Neutrophil (primary cell): Measurements from ENCODE around the gene SORCS2.

Source experiments
- H3K27ac ChIP-seq: fragments of 200-600 bp; sonication (generic); 2 replicates; pipeline ENCODE4 v1.5.1; 2016; ENCODE audit warnings: mild to moderate bottlenecking, moderate library complexity
- H3K27me3 ChIP-seq: fragments of 200-600 bp; sonication (generic); 2 replicates; pipeline ENCODE4 v1.6.0; 2016; ENCODE audit warnings: mild to moderate bottlenecking
- H3K36me3 ChIP-seq: fragments of 200-600 bp; sonication (generic); 2 replicates; pipeline ENCODE4 v1.5.1; 2017
- H3K4me1 ChIP-seq, 2 experiments: fragments of 200-600 bp in 1 of 2; sonication (generic) in 1 of 2; 1 replicate in 1 of 2; 2 replicates in 1 of 2; pipeline versions ENCODE4 v1.5.1 to v1.6.1; 2013 to 2016; ENCODE audit warnings: low read depth in 1 of 2, low read length in 1 of 2, mild to moderate bottlenecking in 1 of 2, moderate library complexity in 1 of 2; ENCODE audit not compliant: control insufficient read depth in 1 of 2, insufficient read depth in 1 of 2
- H3K4me3 ChIP-seq, 2 experiments: fragments of 200-600 bp in 1 of 2; sonication (generic) in 1 of 2; 1 replicate in 1 of 2; 2 replicates in 1 of 2; pipeline ENCODE4 v1.5.1; 2013 to 2016; ENCODE audit warnings: low read depth in 1 of 2, low read length in 1 of 2, mild to moderate bottlenecking in 1 of 2, moderate library complexity in 1 of 2
- H3K9me3 ChIP-seq: fragments of 200-600 bp; sonication (generic); 2 replicates; pipeline ENCODE4 v1.5.1; 2016
- TF ChIP-seq, protein P1 (sequence below): fragments of 200-600 bp; sonication (generic); IDR thresholded peaks from 2 replicates; pipeline ENCODE4 v1.5.1; 2016; ENCODE audit warnings: antibody characterized with exemption

Gene SORCS2

DNA sequence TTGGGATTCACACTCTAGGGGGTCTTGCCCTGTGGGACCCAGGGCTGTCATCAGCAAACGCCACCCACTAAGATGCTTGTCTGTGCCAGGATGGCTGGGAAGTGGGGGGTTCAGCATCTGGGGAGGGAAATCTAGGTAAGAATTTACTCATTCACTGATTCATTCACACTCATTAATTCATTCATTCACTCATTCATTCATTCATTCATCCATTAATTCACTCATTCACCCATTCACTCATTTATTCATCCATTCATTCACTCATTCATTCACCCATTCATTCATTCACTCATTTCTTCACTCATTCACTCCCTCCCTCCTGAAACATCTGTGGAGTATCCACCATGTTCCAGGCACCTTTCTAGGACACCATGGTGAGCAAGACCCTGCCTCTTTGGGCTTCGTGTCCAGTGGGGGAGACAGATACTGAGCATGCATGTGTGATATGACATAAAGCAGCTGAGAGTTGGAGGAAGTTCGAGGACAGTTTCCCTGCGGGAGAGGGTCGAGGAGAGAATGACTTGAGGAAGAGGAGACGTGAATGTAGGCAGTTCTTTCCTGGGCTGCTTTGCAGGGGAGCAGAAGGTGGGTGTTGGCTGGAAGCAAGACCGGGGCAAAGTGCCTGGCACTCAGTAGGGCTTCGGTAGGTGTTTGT, 90.6 kb downstream of the SORCS2 start:
- Histone ChIP-seq H3K36me3 (no peaks in the 10 kb centered on the region), H3K27ac (no peak overlapping the region), H3K27me3 (peaks cover 33% of the 10 kb centered on the region), H3K4me1 (no peaks in the 10 kb centered on the region), H3K9me3 (no peaks in the 10 kb centered on the region), H3K4me3 (no peak overlapping the region)
- TF ChIP-seq, protein P1, sequence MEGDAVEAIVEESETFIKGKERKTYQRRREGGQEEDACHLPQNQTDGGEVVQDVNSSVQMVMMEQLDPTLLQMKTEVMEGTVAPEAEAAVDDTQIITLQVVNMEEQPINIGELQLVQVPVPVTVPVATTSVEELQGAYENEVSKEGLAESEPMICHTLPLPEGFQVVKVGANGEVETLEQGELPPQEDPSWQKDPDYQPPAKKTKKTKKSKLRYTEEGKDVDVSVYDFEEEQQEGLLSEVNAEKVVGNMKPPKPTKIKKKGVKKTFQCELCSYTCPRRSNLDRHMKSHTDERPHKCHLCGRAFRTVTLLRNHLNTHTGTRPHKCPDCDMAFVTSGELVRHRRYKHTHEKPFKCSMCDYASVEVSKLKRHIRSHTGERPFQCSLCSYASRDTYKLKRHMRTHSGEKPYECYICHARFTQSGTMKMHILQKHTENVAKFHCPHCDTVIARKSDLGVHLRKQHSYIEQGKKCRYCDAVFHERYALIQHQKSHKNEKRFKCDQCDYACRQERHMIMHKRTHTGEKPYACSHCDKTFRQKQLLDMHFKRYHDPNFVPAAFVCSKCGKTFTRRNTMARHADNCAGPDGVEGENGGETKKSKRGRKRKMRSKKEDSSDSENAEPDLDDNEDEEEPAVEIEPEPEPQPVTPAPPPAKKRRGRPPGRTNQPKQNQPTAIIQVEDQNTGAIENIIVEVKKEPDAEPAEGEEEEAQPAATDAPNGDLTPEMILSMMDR: no peak

DNA sequence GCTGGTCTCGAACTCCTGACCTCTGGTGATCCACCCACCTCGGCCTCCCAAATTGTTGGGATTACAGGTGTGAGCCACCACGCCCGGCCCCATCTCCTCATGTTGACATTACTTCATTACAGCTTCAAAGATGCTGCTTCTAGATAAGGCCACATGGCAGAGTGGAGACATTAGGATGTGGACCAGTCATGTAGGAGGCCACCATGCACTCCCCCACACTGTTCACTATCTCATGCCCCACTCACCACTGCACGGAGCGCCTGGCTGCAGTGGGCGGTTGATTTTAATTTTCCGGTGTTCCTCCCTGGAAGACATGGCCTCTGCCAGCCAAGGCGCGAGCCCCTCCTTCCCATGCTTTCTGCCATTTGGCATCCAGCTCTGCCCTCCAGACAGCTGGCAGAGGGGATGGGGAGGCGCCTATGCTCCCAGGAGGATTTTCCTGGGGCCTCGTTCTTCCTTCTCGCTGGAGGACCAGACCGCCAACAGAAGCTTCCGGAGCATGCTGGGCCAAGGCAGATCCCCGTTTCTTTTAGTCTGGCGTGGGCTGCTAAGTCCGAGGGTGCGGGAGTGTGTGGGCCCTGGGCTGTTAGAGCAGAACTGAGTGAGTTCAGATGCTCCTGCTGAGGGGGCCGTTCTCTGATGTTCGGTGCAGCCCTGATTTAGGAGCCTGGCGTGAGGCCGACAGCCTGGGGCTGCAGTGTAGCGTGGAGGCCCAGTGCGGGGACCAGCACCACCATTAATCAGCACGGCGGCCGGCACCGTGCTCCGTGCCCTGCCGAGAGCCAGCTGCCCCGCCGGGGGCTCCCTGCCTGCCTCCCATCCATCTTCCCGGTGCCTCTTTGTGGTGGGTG, 93.1 kb downstream of the SORCS2 start:
- Histone ChIP-seq H3K4me1 (no peaks in the 10 kb centered on the region), H3K27me3 (peaks cover 33% of the 10 kb centered on the region), H3K36me3 (no peaks in the 10 kb centered on the region), H3K9me3 (no peaks in the 10 kb centered on the region), H3K27ac (no peak overlapping the region), H3K4me3 (no peak overlapping the region)
- TF ChIP-seq, protein P1: no peak

DNA sequence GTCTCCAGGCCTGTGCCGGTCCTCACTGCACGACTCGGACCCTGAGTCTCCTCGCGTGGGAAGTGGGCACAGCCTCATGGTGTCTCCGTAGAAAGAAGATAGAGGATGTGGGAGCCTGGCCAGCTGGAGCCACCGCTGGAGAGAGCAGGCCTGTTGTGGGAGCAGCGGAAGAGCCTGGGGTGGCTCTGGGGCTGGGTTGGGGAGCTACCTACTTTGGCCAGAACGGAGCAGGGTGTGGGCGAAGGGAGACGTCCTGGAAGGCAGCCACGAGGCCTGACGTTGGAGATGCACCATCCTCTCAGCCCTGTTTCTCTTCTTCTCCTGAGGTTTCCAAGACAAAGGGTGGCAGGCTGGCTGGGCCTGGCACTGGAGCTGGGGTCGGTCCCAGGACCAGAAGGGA, 93.8 kb downstream of the SORCS2 start:
- no peaks in the 10 kb centered on the region for H3K9me3 ChIP-seq
- peaks cover 33% of the 10 kb centered on the region for H3K27me3 ChIP-seq
- H3K27ac ChIP-seq: no peak overlapping the region
- H3K4me3 ChIP-seq: no peak overlapping the region
- TF ChIP-seq, protein P1: no peak
- H3K36me3 ChIP-seq: no peaks in the 10 kb centered on the region
- H3K4me1 ChIP-seq: no peaks in the 10 kb centered on the region

GRCh38 chr4:7286798-7287197, 94.5 kb downstream of the SORCS2 start:
- Histone ChIP-seq H3K27me3 (peaks cover 29% of the 10 kb centered on the region), H3K4me1 (no peaks in the 10 kb centered on the region), H3K27ac (no peak overlapping the region), H3K4me3 (no peak overlapping the region), H3K9me3 (no peaks in the 10 kb centered on the region), H3K36me3 (no peaks in the 10 kb centered on the region)
- TF ChIP-seq, protein P1: no peak

DNA sequence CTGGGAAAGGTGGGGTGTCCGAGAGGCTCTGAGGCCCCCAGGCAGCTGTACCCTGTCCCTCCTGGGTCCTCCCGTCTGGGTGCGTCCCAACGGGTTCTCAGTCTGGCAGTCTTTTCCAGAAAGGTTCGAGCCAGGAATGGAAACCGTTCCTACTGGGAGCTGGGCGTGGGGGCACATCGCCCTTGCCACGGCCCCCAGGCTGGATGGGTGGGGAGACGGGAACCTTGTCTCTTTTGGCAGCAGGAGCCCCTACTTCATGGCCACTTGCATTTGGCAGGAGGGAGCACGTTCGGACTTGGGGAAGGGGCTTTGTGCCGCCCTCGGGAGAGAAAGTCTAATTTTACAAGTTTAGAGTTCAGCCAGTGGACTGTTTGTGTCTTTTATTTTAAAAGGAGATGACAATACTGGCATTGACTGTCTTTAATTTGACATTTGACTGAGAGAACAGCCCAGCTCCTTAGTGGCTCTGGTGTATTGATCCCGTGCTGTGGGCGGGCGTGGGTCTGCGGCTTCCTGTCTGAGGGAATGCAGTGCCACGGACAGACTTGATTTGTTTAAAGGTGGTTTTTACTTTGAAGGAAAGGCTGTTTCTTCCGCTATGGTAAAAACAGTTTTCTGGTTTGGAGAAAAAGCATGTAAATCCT, 95.1 kb downstream of the SORCS2 start:
- Histone ChIP-seq H3K4me1 (no peaks in the 10 kb centered on the region), H3K36me3 (no peaks in the 10 kb centered on the region), H3K4me3 (no peak overlapping the region), H3K9me3 (no peaks in the 10 kb centered on the region), H3K27me3 (peaks cover 23% of the 10 kb centered on the region), H3K27ac (no peak overlapping the region)
- TF ChIP-seq, protein P1: no peak
